ENCODE data around the gene AASS. TPM values are rescaled to one million over a fixed set of nuclear protein-coding genes. Genes with fewer than 3 reads are reported as not detected.

The AASS gene
- total RNA-seq, 1 experiment from 2014 or later, result 11.3 TPM

GRCh38 chr7:122068999-122069398, 75.0 kb downstream of the AASS start:
- ChIA-PET CTCF (no interaction called here), POLR2A (no interaction called here)
- H3K4me1 ChIP-seq, result no peaks in the 10 kb centered on the region
- H3K4me3 ChIP-seq (ENCODE audit: low read depth, low read length), result no peak overlapping the region
- H3K36me3 Mint-ChIP-seq (ENCODE audit: insufficient read depth, unreplicated experiment), result no peaks in the 10 kb centered on the region
- H3K4me1 Mint-ChIP-seq (ENCODE audit: low read depth, unreplicated experiment), result no peaks in the 10 kb centered on the region
- H3K27me3 Mint-ChIP-seq (ENCODE audit: insufficient read depth, unreplicated experiment), result no peaks in the 10 kb centered on the region
- no peaks in the 10 kb centered on the region for H3K9me3 ChIP-seq
- no peak overlapping the region for H3K4me3 Mint-ChIP-seq (ENCODE audit: unreplicated experiment)
- H3K9me3 Mint-ChIP-seq (ENCODE audit: unreplicated experiment), result no peaks in the 10 kb centered on the region
- no peak for TF ChIP-seq CTCF (IDR thresholded peaks at IDR 0.05; ENCODE audit: insufficient read depth in 1 of 2, low read depth in 1 of 2, low read length in 1 of 2, severe bottlenecking in 1 of 2, unreplicated experiment in 1 of 2)
- DNase-seq, result no peak
- no TSS peak for BruUV-seq (replicated peaks)
- H3K27ac Mint-ChIP-seq (ENCODE audit: unreplicated experiment), result no peak overlapping the region
- no peaks in the 10 kb centered on the region for H3K27me3 ChIP-seq (replicated peaks; ENCODE audit: control insufficient read depth, insufficient read depth, low read length)
- no peaks in the 10 kb centered on the region for H3K36me3 ChIP-seq (ENCODE audit: control insufficient read depth, insufficient read depth, low read length)
- intact Hi-C loops (cut with micrococcal nuclease; ENCODE audit: unreplicated experiment), result no loop called here

GRCh38 chr7:122068046-122068445, 76.0 kb downstream of the AASS start:
- intact Hi-C loops (cut with micrococcal nuclease; ENCODE audit: unreplicated experiment), result no loop called here
- no peak for DNase-seq
- POLR2A ChIA-PET, result no interaction called here
- no peaks in the 10 kb centered on the region for H3K36me3 Mint-ChIP-seq (ENCODE audit: insufficient read depth, unreplicated experiment)
- H3K4me1 ChIP-seq, result no peaks in the 10 kb centered on the region
- no peaks in the 10 kb centered on the region for H3K27me3 Mint-ChIP-seq (ENCODE audit: insufficient read depth, unreplicated experiment)
- no TSS peak for BruUV-seq (replicated peaks)
- H3K36me3 ChIP-seq (ENCODE audit: control insufficient read depth, insufficient read depth, low read length), result no peaks in the 10 kb centered on the region
- no peaks in the 10 kb centered on the region for H3K9me3 Mint-ChIP-seq (ENCODE audit: unreplicated experiment)
- H3K4me1 Mint-ChIP-seq (ENCODE audit: low read depth, unreplicated experiment), result no peaks in the 10 kb centered on the region
- no peak overlapping the region for H3K27ac Mint-ChIP-seq (ENCODE audit: unreplicated experiment)
- no peak overlapping the region for H3K4me3 Mint-ChIP-seq (ENCODE audit: unreplicated experiment)
- no peak overlapping the region for H3K4me3 ChIP-seq (ENCODE audit: low read depth, low read length)
- H3K27me3 ChIP-seq (replicated peaks; ENCODE audit: control insufficient read depth, insufficient read depth, low read length), result no peaks in the 10 kb centered on the region
- no peaks in the 10 kb centered on the region for H3K9me3 ChIP-seq
- TF ChIP-seq CTCF (IDR thresholded peaks at IDR 0.05; ENCODE audit: insufficient read depth in 1 of 2, low read depth in 1 of 2, low read length in 1 of 2, severe bottlenecking in 1 of 2, unreplicated experiment in 1 of 2), result no peak
- CTCF ChIA-PET, result no interaction called here

- Histone ChIP-seq H3K36me3 (ENCODE audit: control insufficient read depth, insufficient read depth, low read length) (no peaks in the 10 kb centered on the region), H3K4me1 (no peaks in the 10 kb centered on the region), H3K4me3 (ENCODE audit: low read depth, low read length) (no peak overlapping the region), H3K27me3 (replicated peaks; ENCODE audit: control insufficient read depth, insufficient read depth, low read length) (no peaks in the 10 kb centered on the region), H3K9me3 (no peaks in the 10 kb centered on the region)
- CTCF ChIA-PET, result no interaction called here
- no peak for DNase-seq
- H3K4me3 Mint-ChIP-seq (ENCODE audit: unreplicated experiment), result no peak overlapping the region
- no peaks in the 10 kb centered on the region for H3K9me3 Mint-ChIP-seq (ENCODE audit: unreplicated experiment)
- H3K27me3 Mint-ChIP-seq (ENCODE audit: insufficient read depth, unreplicated experiment), result no peaks in the 10 kb centered on the region
- POLR2A ChIA-PET, result no interaction called here
- BruUV-seq (replicated peaks), result no TSS peak
- no peak overlapping the region for H3K27ac Mint-ChIP-seq (ENCODE audit: unreplicated experiment)
- TF ChIP-seq CTCF (IDR thresholded peaks at IDR 0.05; ENCODE audit: insufficient read depth in 1 of 2, low read depth in 1 of 2, low read length in 1 of 2, severe bottlenecking in 1 of 2, unreplicated experiment in 1 of 2), result no peak
- H3K36me3 Mint-ChIP-seq (ENCODE audit: insufficient read depth, unreplicated experiment), result no peaks in the 10 kb centered on the region
- no peaks in the 10 kb centered on the region for H3K4me1 Mint-ChIP-seq (ENCODE audit: low read depth, unreplicated experiment)
- intact Hi-C loops (cut with micrococcal nuclease; ENCODE audit: unreplicated experiment), result no loop called here
These were observed 77.0 kb downstream of the AASS start for GRCh38 chr7:122067077-122067476.
